Epithelial cell of prostate (primary cell): Measurements from ENCODE around the gene SVEP1.
"Not testable (repeated sequence)": the region's sequence is repeated elsewhere in the genome, so short reads cannot be mapped to it uniquely, and the experiment has no call there.

Experiments used
- DNase-seq: peaks from one replicate; pipeline ENCODE4 v3.0.0-alpha.2; 2011; ENCODE audit warnings: low read depth, low spot score
- H3K27ac ChIP-seq: fragments of 450-650 bp; 2 replicates; pipeline ENCODE4 v1.5.1; 2017; ENCODE audit warnings: mild to moderate bottlenecking

SVEP1 gene

GRCh38 chr9:110391826-110392485 is 187.6 kb downstream of the SVEP1 start:
- no peak for DNase-seq
- H3K27ac ChIP-seq, result no peak overlapping the region

- no peak for DNase-seq
- H3K27ac ChIP-seq, result no peak overlapping the region
These were observed 190.3 kb downstream of the SVEP1 start for GRCh38 chr9:110389148-110389750.

GRCh38 chr9:110383491-110383890 is 196.1 kb downstream of the SVEP1 start:
- no peak overlapping the region for H3K27ac ChIP-seq
- DNase-seq, result no peak

GRCh38 chr9:110382731-110383130 is 196.8 kb downstream of the SVEP1 start:
- H3K27ac ChIP-seq, result no peak overlapping the region
- no peak for DNase-seq

- no peak for DNase-seq
- H3K27ac ChIP-seq, result no peak overlapping the region
These were observed 208.0 kb downstream of the SVEP1 start for GRCh38 chr9:110371411-110372007.

GRCh38 chr9:110370315-110370714 is 209.2 kb downstream of the SVEP1 start:
- peak overlapping the region; percentile 25 for H3K27ac ChIP-seq

GRCh38 chr9:110364451-110364850 is 215.1 kb downstream of the SVEP1 start:
- no peak for DNase-seq
- H3K27ac ChIP-seq, result no peak overlapping the region

More at GRCh38 chr9:110370315-110370714, 209.2 kb downstream of the SVEP1 start:
- DNase-seq, result peak; percentile 44

- DNase-seq, H3K27ac ChIP-seq: not testable (repeated sequence)
These were observed 220.5 kb downstream of the SVEP1 start for GRCh38 chr9:110358992-110359391.

GRCh38 chr9:110357505-110357904 is 222.0 kb downstream of the SVEP1 start:
- no peak overlapping the region for H3K27ac ChIP-seq
- DNase-seq, result peak; percentile 29

GRCh38 chr9:110356639-110357395 is 222.7 kb downstream of the SVEP1 start:
- DNase-seq, result no peak
- no peak overlapping the region for H3K27ac ChIP-seq

GRCh38 chr9:110355911-110356310 is 223.6 kb downstream of the SVEP1 start:
- DNase-seq, result no peak
- no peak overlapping the region for H3K27ac ChIP-seq

GRCh38 chr9:110351009-110351467 is 228.5 kb downstream of the SVEP1 start:
- peak; percentile 83 for DNase-seq
- peak overlapping the region; percentile 62 for H3K27ac ChIP-seq

GRCh38 chr9:110346325-110346724 is 233.2 kb downstream of the SVEP1 start:
- H3K27ac ChIP-seq, result no peak overlapping the region
- no peak for DNase-seq

- DNase-seq, result no peak
These were observed 234.7 kb downstream of the SVEP1 start for GRCh38 chr9:110344821-110345220.

GRCh38 chr9:110343551-110343950 is 236.0 kb downstream of the SVEP1 start:
- DNase-seq, result no peak
- no peak overlapping the region for H3K27ac ChIP-seq

More at GRCh38 chr9:110344821-110345220, 234.7 kb downstream of the SVEP1 start:
- no peak overlapping the region for H3K27ac ChIP-seq

- DNase-seq, result no peak
- no peak overlapping the region for H3K27ac ChIP-seq
These were observed 239.2 kb downstream of the SVEP1 start for GRCh38 chr9:110340306-110340705.

- no peak overlapping the region for H3K27ac ChIP-seq
- DNase-seq, result no peak
These were observed 241.4 kb downstream of the SVEP1 start for GRCh38 chr9:110338143-110338542.

GRCh38 chr9:110337727-110338126 is 241.8 kb downstream of the SVEP1 start, which contains the start of gene TXNDC8:
Gene TXNDC8 (minus strand): TSS chr9:110337863.
- no peak within 1 kb of the TSS for H3K27ac ChIP-seq
- DNase-seq, result no peak

- H3K27ac ChIP-seq, result no peak overlapping the region
These were observed 243.2 kb downstream of the SVEP1 start for GRCh38 chr9:110336363-110336762.

GRCh38 chr9:110334871-110335270 is 244.7 kb downstream of the SVEP1 start:
- no peak for DNase-seq
- no peak overlapping the region for H3K27ac ChIP-seq

More at GRCh38 chr9:110336363-110336762, 243.2 kb downstream of the SVEP1 start:
- DNase-seq, result no peak

- DNase-seq, result no peak
These were observed 245.4 kb downstream of the SVEP1 start for GRCh38 chr9:110334183-110334582.

More at GRCh38 chr9:110334183-110334582, 245.4 kb downstream of the SVEP1 start:
- no peak overlapping the region for H3K27ac ChIP-seq
